GM13977 (cell line): Measurements from ENCODE around the gene FAHD1.
A peak's percentile ranks its signal among the peaks of the same experiment; 100 is the strongest.

Source experiments
- DNase-seq: peaks from one replicate; pipeline ENCODE4 v3.0.0; 2012; ENCODE audit warnings: low spot score
- in situ Hi-C: fragments of 300-500 bp; cut with MboI; formaldehyde crosslinking; loops from one replicate; pipeline ENCODE4 v1.12.0; 2022; ENCODE audit warnings: low sequenced_read_pairs, low pct_unique_long_range_greater_than_20kb, mixed read lengths, inconsistent platforms; ENCODE audit not compliant: unreplicated experiment
- TF ChIP-seq, protein P1 (sequence below): IDR thresholded peaks from 2 replicates; pipeline ENCODE4 v1.5.1; 2012; ENCODE audit warnings: mild to moderate bottlenecking, control low read depth; ENCODE audit not compliant: insufficient read depth; ENCODE audit errors: extremely low read depth, missing control alignments

Gene FAHD1

GRCh38 chr16:1780677-1781072 lies 46.3 kb upstream of the FAHD1 start:
- TF ChIP-seq, protein P1, sequence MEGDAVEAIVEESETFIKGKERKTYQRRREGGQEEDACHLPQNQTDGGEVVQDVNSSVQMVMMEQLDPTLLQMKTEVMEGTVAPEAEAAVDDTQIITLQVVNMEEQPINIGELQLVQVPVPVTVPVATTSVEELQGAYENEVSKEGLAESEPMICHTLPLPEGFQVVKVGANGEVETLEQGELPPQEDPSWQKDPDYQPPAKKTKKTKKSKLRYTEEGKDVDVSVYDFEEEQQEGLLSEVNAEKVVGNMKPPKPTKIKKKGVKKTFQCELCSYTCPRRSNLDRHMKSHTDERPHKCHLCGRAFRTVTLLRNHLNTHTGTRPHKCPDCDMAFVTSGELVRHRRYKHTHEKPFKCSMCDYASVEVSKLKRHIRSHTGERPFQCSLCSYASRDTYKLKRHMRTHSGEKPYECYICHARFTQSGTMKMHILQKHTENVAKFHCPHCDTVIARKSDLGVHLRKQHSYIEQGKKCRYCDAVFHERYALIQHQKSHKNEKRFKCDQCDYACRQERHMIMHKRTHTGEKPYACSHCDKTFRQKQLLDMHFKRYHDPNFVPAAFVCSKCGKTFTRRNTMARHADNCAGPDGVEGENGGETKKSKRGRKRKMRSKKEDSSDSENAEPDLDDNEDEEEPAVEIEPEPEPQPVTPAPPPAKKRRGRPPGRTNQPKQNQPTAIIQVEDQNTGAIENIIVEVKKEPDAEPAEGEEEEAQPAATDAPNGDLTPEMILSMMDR = no peak
- no peak for DNase-seq
- in situ Hi-C loops = no loop called here

- in situ Hi-C loops = no loop called here
- no peak for DNase-seq
- TF ChIP-seq, protein P1 = no peak
Observed at GRCh38 chr16:1781254-1781653, 45.8 kb upstream of the FAHD1 start.

DNA sequence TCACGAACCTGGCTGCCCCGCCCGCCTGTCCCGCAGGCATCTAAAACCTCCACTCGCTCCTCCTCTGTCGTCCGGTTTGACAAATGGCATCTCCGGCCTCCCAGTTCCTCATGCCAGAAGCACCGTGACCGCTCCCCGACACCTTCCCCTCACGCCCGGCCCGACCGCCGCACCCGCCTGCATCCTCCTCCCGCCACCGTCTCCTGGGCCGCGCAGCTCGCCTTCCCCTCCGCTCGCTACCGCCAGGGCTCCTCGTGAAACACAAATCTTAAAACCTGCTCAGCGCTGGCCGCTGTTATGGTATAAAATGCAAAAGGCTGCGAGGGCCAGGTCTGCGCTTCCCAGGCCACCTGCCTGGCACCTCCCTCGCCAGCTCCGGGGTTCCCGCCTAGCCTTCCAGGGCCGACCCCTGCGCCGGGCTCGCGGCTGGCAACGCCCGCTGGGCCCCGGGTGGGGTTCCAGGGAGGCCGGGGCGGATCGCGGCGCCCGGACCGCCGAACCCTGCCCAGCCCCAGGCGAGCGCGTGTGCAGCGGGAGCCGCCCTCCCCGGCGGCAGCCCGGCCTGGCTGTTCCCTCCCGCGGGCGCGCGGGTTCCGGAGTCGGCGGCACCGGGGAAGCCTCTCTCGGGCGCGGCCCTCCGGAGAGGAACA lies 45.1 kb upstream of the FAHD1 start:
- in situ Hi-C loops = no loop called here
- TF ChIP-seq, protein P1 = no peak
- DNase-seq = no peak

- DNase-seq = peak; percentile 99
- TF ChIP-seq, protein P1 = no peak
- in situ Hi-C loops = no loop called here
Observed at GRCh38 chr16:1782408-1783264, 44.4 kb upstream of the FAHD1 start, which contains the start of the genes NUBP2 and SPSB3. Gene NUBP2, plus strand, starts transcription at chr16:1782960. Its CDS starts 61 bp downstream, at chr16:1783021. Gene SPSB3, minus strand, starts transcription at chr16:1782571. Its CDS starts 1,088 bp downstream, at chr16:1781483.

GRCh38 chr16:1784977-1785845 lies 41.8 kb upstream of the FAHD1 start:
- no peak for DNase-seq
- TF ChIP-seq, protein P1 = no peak
- in situ Hi-C loops = no loop called here

GRCh38 chr16:1785846-1786170 lies 41.2 kb upstream of the FAHD1 start:
- in situ Hi-C loops = no loop called here
- no peak for DNase-seq
- TF ChIP-seq, protein P1 = no peak
